Stimulated activated CD4-positive, alpha-beta T cell treated with anti-CD3 and anti-CD28 coated beads, TNF-alpha, amount 100 ng/mL, for 48 hours (primary cell): Measurements from ENCODE around the gene GEN1.
A peak's percentile ranks its signal among the peaks of the same experiment; 100 is the strongest.

Experiments
- DNase-seq, 3 donors: peaks; one replicate each; pipeline ENCODE4 v3.0.0-alpha.2; 2020; ENCODE audit warnings: low read depth in 3 of 3

The GEN1 gene

DNA sequence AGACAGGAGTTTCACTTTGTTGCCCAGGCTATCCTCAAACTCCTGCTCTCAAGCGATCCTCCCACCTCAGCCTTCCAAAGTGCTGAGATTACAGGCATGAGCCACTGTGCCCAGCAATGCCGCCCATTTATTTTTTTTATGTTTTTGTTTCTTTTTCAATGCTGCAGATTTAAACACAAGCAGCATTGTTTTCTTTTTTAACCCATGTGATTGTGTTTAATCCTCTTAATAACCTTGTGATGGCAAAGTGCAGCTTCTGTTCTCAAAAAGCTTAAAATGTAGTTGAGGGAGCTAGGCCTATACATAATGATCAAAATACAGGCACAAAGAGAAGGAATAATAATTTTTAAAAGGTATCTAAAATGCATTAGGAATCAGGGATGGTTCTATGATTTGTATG is 73.8 kb downstream of the GEN1 start:
- DNase-seq, result no peak

GRCh38 chr2:17830053-17831034 is 76.4 kb downstream of the GEN1 start:
- DNase-seq, result peak; percentile 5 to 37 (median 25)

GRCh38 chr2:17835516-17835915 is 81.6 kb downstream of the GEN1 start:
- no peak for DNase-seq
